Mesenchymal stem cell (in vitro differentiated cells and primary cell): Measurements from ENCODE around the gene PGLYRP2.

ENCODE experiments used
- DNase-seq: peaks from one replicate; pipeline ENCODE4 v3.0.0-alpha.2; 2013
- H2AFZ ChIP-seq: one replicate; pipeline ENCODE4 v1.6.1; 2013; ENCODE audit warnings: low read depth, mild to moderate bottlenecking, control low read depth, inconsistent platforms, low read length, moderate library complexity
- H2AK5ac ChIP-seq: 2 replicates; pipeline ENCODE4 v1.6.1; 2013; ENCODE audit warnings: low read length, moderate library complexity, mild to moderate bottlenecking, inconsistent platforms; ENCODE audit not compliant: severe bottlenecking
- H2BK120ac ChIP-seq: one replicate; pipeline ENCODE4 v1.6.1; 2013; ENCODE audit warnings: low read depth, mild to moderate bottlenecking, inconsistent platforms, low read length, moderate library complexity
- H2BK12ac ChIP-seq, 2 experiments: one replicate each; pipeline ENCODE4 v1.6.1; 2013; ENCODE audit warnings: inconsistent platforms in 2 of 2, low read length in 2 of 2, mild to moderate bottlenecking in 2 of 2, moderate library complexity in 2 of 2, control low read depth in 1 of 2
- H2BK15ac ChIP-seq: one replicate; pipeline ENCODE4 v1.6.1; 2013; ENCODE audit warnings: mild to moderate bottlenecking, low read depth, inconsistent platforms; ENCODE audit not compliant: poor library complexity, severe bottlenecking
- H2BK5ac ChIP-seq: 2 replicates; pipeline ENCODE4 v1.6.1; 2013; ENCODE audit warnings: low read depth, mild to moderate bottlenecking, low read length, control low read depth, inconsistent platforms; ENCODE audit not compliant: poor library complexity, severe bottlenecking
- H3K14ac ChIP-seq, 2 experiments: one replicate each; pipeline ENCODE4 v1.6.1; 2013; ENCODE audit warnings: inconsistent platforms in 2 of 2, low read length in 2 of 2, control low read depth in 1 of 2, mild to moderate bottlenecking in 1 of 2, moderate library complexity in 1 of 2
- H3K18ac ChIP-seq, 2 experiments: one replicate each; pipeline ENCODE4 v1.6.1; 2013; ENCODE audit warnings: inconsistent platforms in 2 of 2, low read length in 2 of 2, control low read depth in 1 of 2, low read depth in 1 of 2, mild to moderate bottlenecking in 1 of 2
- H3K23ac ChIP-seq, 2 experiments: one replicate each; pipeline ENCODE4 v1.6.1; 2013; ENCODE audit warnings: inconsistent platforms in 2 of 2, low read length in 2 of 2, mild to moderate bottlenecking in 2 of 2, moderate library complexity in 2 of 2, control low read depth in 1 of 2
- H3K27ac ChIP-seq: 2 replicates; pipeline ENCODE4 v1.5.1; 2013; ENCODE audit warnings: mild to moderate bottlenecking, moderate library complexity, low read length, control low read depth, inconsistent platforms; ENCODE audit not compliant: poor library complexity, severe bottlenecking
- H3K27me3 ChIP-seq, 2 experiments: 2 replicates each; pipeline versions ENCODE4 v1.6.1 to v1.7.0; 2013; ENCODE audit warnings: low read length in 2 of 2, mild to moderate bottlenecking in 2 of 2, moderate library complexity in 2 of 2, control low read depth in 1 of 2, inconsistent platforms in 1 of 2; ENCODE audit not compliant: control insufficient read depth in 1 of 2, insufficient read depth in 1 of 2
- H3K36me3 ChIP-seq, 2 experiments: 2 replicates each; pipeline versions ENCODE4 v1.6.1 to v1.7.0; 2013; ENCODE audit warnings: low read length in 2 of 2, control low read depth in 1 of 2, inconsistent platforms in 1 of 2, low read depth in 1 of 2, mild to moderate bottlenecking in 1 of 2; ENCODE audit not compliant: insufficient read depth in 2 of 2, control insufficient read depth in 1 of 2
- H3K4ac ChIP-seq, 2 experiments: one replicate each; pipeline ENCODE4 v1.6.1; 2013; ENCODE audit warnings: inconsistent platforms in 2 of 2, low read length in 2 of 2, mild to moderate bottlenecking in 2 of 2, moderate library complexity in 2 of 2, control low read depth in 1 of 2, low read depth in 1 of 2
- H3K4me1 ChIP-seq: 2 replicates; pipeline ENCODE4 v1.6.1; 2013; ENCODE audit warnings: low read depth, low read length, control low read depth; ENCODE audit not compliant: control insufficient read depth, insufficient read depth
- H3K4me2 ChIP-seq: 2 replicates; pipeline ENCODE4 v1.6.1; 2013; ENCODE audit warnings: low read length, mild to moderate bottlenecking, inconsistent platforms; ENCODE audit not compliant: poor library complexity, severe bottlenecking
- H3K4me3 ChIP-seq, 2 experiments: 2 replicates each; pipeline versions ENCODE4 v1.5.1 to v1.7.0; 2013; ENCODE audit warnings: low read length in 2 of 2, mild to moderate bottlenecking in 2 of 2, control low read depth in 1 of 2, low read depth in 1 of 2; ENCODE audit not compliant: insufficient read depth in 1 of 2
- H3K79me1 ChIP-seq: replicated peaks from 2 replicates; pipeline ENCODE4 v1.6.1; 2013; ENCODE audit warnings: mild to moderate bottlenecking, control low read depth, low read length, inconsistent platforms; ENCODE audit not compliant: poor library complexity, severe bottlenecking
- H3K9ac ChIP-seq: 2 replicates; pipeline ENCODE4 v1.7.0; 2013; ENCODE audit warnings: mild to moderate bottlenecking, low read length, moderate library complexity
- H3K9me3 ChIP-seq: 2 replicates; pipeline ENCODE4 v1.7.0; 2013; ENCODE audit warnings: mild to moderate bottlenecking, low read length; ENCODE audit not compliant: control insufficient read depth
- H4K8ac ChIP-seq: one replicate; pipeline ENCODE4 v1.6.1; 2013; ENCODE audit warnings: inconsistent platforms, mild to moderate bottlenecking, low read length, moderate library complexity
- H4K91ac ChIP-seq: one replicate; pipeline ENCODE4 v1.6.1; 2013; ENCODE audit warnings: mild to moderate bottlenecking, low read length, inconsistent platforms
- WGBS: methylation state at CpG from one replicate; pipeline ENCODE4 v1.1.7; 2013; ENCODE audit warnings: mixed read lengths; 5-methylcytosine and 5-hydroxymethylcytosine counted together

Gene PGLYRP2

DNA sequence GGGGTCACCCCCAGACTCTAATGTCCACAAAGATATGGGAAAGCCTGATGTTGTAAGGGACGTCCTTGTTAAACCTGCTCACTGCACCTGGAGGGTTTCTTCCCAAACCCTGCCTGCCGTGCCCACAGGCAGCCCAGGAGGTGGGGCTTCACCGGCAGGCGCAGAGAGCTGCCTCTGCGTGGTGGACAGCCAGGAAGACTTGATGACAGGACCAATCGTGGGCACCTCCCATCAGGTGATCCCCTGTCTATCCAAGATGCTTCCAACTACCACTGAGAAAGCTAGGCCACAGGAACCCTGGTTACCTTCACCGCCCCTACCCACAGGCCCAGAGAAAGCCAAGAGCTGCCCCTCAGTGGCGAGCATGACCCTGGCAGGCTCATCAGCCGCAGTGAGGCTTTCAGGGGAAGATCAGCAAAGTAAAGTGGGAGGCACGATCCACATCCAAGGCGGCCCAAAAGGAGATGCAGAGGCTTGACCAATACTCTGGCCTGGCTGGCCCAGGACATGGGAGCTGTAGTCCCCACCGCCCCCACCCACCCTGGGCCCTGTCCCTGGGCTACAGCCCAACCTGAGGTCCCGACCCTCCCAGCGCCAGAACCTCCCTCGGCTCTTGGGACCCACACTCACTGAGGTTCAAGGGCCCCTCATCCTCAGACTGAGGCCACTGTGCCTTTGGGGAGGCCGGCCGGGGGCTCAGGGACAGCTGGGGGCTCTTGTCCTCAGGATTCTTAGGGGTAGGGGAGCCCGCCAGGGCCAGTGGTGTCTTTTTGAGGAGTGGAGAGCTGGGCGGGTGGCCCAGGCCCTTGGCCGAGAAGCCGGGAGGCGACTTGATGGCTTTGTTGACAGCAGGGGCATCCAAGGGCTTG lies 50.1 kb downstream of the PGLYRP2 start:
- no peak overlapping the region for H2AK5ac ChIP-seq
- no peak overlapping the region for H2BK12ac ChIP-seq
- H3K14ac ChIP-seq = no peak overlapping the region
- no peak overlapping the region for H2BK120ac ChIP-seq
- no peak overlapping the region for H3K18ac ChIP-seq
- no peaks in the 10 kb centered on the region for H3K27me3 ChIP-seq
- H2BK5ac ChIP-seq = no peak overlapping the region
- H3K23ac ChIP-seq = no peak overlapping the region
- H3K27ac ChIP-seq = no peak overlapping the region
- H4K8ac ChIP-seq = no peak overlapping the region
- H3K9me3 ChIP-seq = no peaks in the 10 kb centered on the region
- DNase-seq = no peak
- H3K4me3 ChIP-seq = no peak overlapping the region
- H3K4me1 ChIP-seq = peaks cover 23% of the 10 kb centered on the region
- H2AFZ ChIP-seq = no peak overlapping the region
- no peak overlapping the region for H4K91ac ChIP-seq
- H3K9ac ChIP-seq = no peak overlapping the region
- H3K4me2 ChIP-seq = no peak overlapping the region
- H3K4ac ChIP-seq = no peak overlapping the region
- peaks cover 39 to 68% of the 10 kb centered on the region in 2 experiments for H3K36me3 ChIP-seq
- H3K79me1 ChIP-seq = peaks cover 41% of the 10 kb centered on the region
- peak overlapping the region; percentile 30 for H2BK15ac ChIP-seq
- WGBS = 96% methylated on average over 22 of the region's 22 CpGs

GRCh38 chr19:15427991-15428471 lies 51.3 kb downstream of the PGLYRP2 start:
- H3K27ac ChIP-seq = no peak overlapping the region
- H3K14ac ChIP-seq = no peak overlapping the region
- peaks cover 20% of the 10 kb centered on the region for H3K4me1 ChIP-seq
- no peak overlapping the region for H2BK120ac ChIP-seq
- H3K4ac ChIP-seq = no peak overlapping the region
- H2AK5ac ChIP-seq = no peak overlapping the region
- H3K23ac ChIP-seq = no peak overlapping the region
- no peak for DNase-seq
- no peak overlapping the region for H3K4me2 ChIP-seq
- H2AFZ ChIP-seq = no peak overlapping the region
- no peaks in the 10 kb centered on the region for H3K27me3 ChIP-seq
- H3K79me1 ChIP-seq = peaks cover 50% of the 10 kb centered on the region
- no peak overlapping the region for H3K9ac ChIP-seq
- WGBS = 97% methylated on average over 35 of the region's 35 CpGs
- peaks cover 51 to 79% of the 10 kb centered on the region in 2 experiments for H3K36me3 ChIP-seq
- no peak overlapping the region for H4K8ac ChIP-seq
- H2BK5ac ChIP-seq = no peak overlapping the region
- no peak overlapping the region for H3K4me3 ChIP-seq
- H3K9me3 ChIP-seq = peaks cover 5% of the 10 kb centered on the region
- H4K91ac ChIP-seq = no peak overlapping the region
- no peak overlapping the region for H3K18ac ChIP-seq
- no peak overlapping the region for H2BK15ac ChIP-seq
- H2BK12ac ChIP-seq = no peak overlapping the region

GRCh38 chr19:15427350-15427700 lies 52.0 kb downstream of the PGLYRP2 start:
- Histone ChIP-seq H2BK120ac (no peak overlapping the region), H2BK5ac (no peak overlapping the region), H3K79me1 (peaks cover 57% of the 10 kb centered on the region), H3K27ac (no peak overlapping the region), H2AFZ (no peak overlapping the region), H4K91ac (no peak overlapping the region), H2AK5ac (no peak overlapping the region), H3K23ac (no peak overlapping the region), H3K4me1 (peaks cover 20% of the 10 kb centered on the region), H3K4me3 (no peak overlapping the region), H3K4me2 (no peak overlapping the region), H2BK15ac (no peak overlapping the region), H3K27me3 (no peaks in the 10 kb centered on the region), H3K14ac (no peak overlapping the region), H3K4ac (no peak overlapping the region), H4K8ac (no peak overlapping the region), H2BK12ac (no peak overlapping the region), H3K18ac (no peak overlapping the region), H3K9me3 (peaks cover 8% of the 10 kb centered on the region), H3K36me3 (peaks cover 58 to 86% of the 10 kb centered on the region in 2 experiments), H3K9ac (no peak overlapping the region)
- WGBS = 97% methylated on average over 25 of the region's 25 CpGs
- no peak for DNase-seq

- Histone ChIP-seq H2BK5ac (no peak overlapping the region), H3K36me3 (peaks cover 64 to 90% of the 10 kb centered on the region in 2 experiments), H3K4ac (no peak overlapping the region), H2AFZ (no peak overlapping the region), H3K4me2 (no peak overlapping the region), H3K27me3 (no peaks in the 10 kb centered on the region), H4K8ac (no peak overlapping the region), H3K4me1 (peaks cover 19% of the 10 kb centered on the region), H3K14ac (no peak overlapping the region), H2BK12ac (no peak overlapping the region), H4K91ac (no peak overlapping the region), H3K18ac (no peak overlapping the region), H3K9ac (no peak overlapping the region), H2BK15ac (no peak overlapping the region), H3K27ac (no peak overlapping the region), H2AK5ac (no peak overlapping the region), H3K9me3 (peaks cover 8% of the 10 kb centered on the region), H3K4me3 (no peak overlapping the region), H3K23ac (no peak overlapping the region), H2BK120ac (no peak overlapping the region), H3K79me1 (peaks cover 57% of the 10 kb centered on the region)
- 89% methylated on average over 16 of the region's 16 CpGs for WGBS
- DNase-seq = no peak
Measured at GRCh38 chr19:15426485-15427349, 52.6 kb downstream of the PGLYRP2 start.
